Breast epithelium (tissue), 4 donors: ENCODE results near the gene TEAD4. TPM values are rescaled to one million over a fixed set of nuclear protein-coding genes. Genes with fewer than 3 reads are reported as not detected.

Experiments used
- DNase-seq, 2 donors: peaks; one replicate each; pipeline ENCODE4 v3.0.0-alpha.2; 2019; ENCODE audit warnings: low spot score in 2 of 2
- H3K27ac ChIP-seq, 2 donors: fragments of 200-600 bp; sonication (generic) in 1 of 2; one replicate each; pipeline ENCODE4 v1.5.1; 2016 to 2019; ENCODE audit warnings: mild to moderate bottlenecking in 1 of 2
- H3K27me3 ChIP-seq, 2 donors: fragments of 200-600 bp; sonication (generic) in 1 of 2; one replicate each; pipeline versions ENCODE4 v1.5.1 to v1.6.0; 2017 to 2019; ENCODE audit warnings: control low read depth in 1 of 2, mild to moderate bottlenecking in 1 of 2
- H3K36me3 ChIP-seq: fragments of 200-600 bp; one replicate; pipeline ENCODE4 v1.5.1; 2019
- H3K4me1 ChIP-seq, 2 donors: fragments of 200-600 bp; sonication (generic); one replicate each; pipeline ENCODE4 v1.5.1; 2016 to 2019; ENCODE audit warnings: control low read depth in 1 of 2
- H3K4me3 ChIP-seq, 3 donors: fragments of 200-600 bp; sonication (generic); 1 replicate in 2 of 3; 2 replicates in 1 of 3; pipeline ENCODE4 v1.5.1; 2016 to 2019; ENCODE audit warnings: mild to moderate bottlenecking in 3 of 3, moderate library complexity in 2 of 3
- H3K9me3 ChIP-seq, 2 donors: fragments of 200-600 bp; sonication (generic) in 1 of 2; one replicate each; pipeline ENCODE4 v1.5.1; 2016 to 2019; ENCODE audit warnings: control low read depth in 1 of 2
- CTCF ChIP-seq, 3 donors: fragments of 450-650 bp; IDR thresholded peaks; one replicate each; pipeline ENCODE4 v1.5.1; 2016 to 2017; ENCODE audit warnings: antibody characterized with exemption in 3 of 3, mild to moderate bottlenecking in 3 of 3, moderate library complexity in 3 of 3
- POLR2A ChIP-seq: fragments of 450-650 bp; IDR thresholded peaks from one replicate; pipeline ENCODE4 v1.6.1; 2016; ENCODE audit warnings: antibody characterized with exemption, mild to moderate bottlenecking, moderate library complexity
- POLR2AphosphoS5 ChIP-seq, 3 donors: sonication (generic); formaldehyde crosslinking; IDR thresholded peaks; one replicate each; pipeline ENCODE4 v1.6.1; 2017; ENCODE audit warnings: antibody characterized with exemption in 3 of 3
- intact Hi-C: fragments of 100-400 bp; cut with DNase I; formaldehyde crosslinking; loops from one replicate; pipeline ENCODE4 v1.15.1; 2023; ENCODE audit warnings: low total_unique reads
- total RNA-seq, 3 donors: library from RNA; depleted of rRNA; stranded (reverse); fragments of >200 nt; gene quantifications; one replicate each; pipeline ENCODE4 v1.1.0, GENCODE V29; 2016

Gene TEAD4
- total RNA-seq, 3 donors from 2014 or later = 2.4 to 24.3 (median 12.6) TPM

- Histone ChIP-seq H3K4me1 (no peaks in the 10 kb centered on the region), H3K9me3 (no peaks in the 10 kb centered on the region), H3K36me3 (no peaks in the 10 kb centered on the region), H3K27me3 (no peaks in the 10 kb centered on the region), H3K27ac (no peak overlapping the region), H3K4me3 (no peak overlapping the region)
- DNase-seq = no peak
- TF ChIP-seq CTCF (IDR thresholded peaks at IDR 0.05) (peak in 1 of 3 donors; percentile 8), POLR2AphosphoS5 (IDR thresholded peaks at IDR 0.05) (no peak)
- intact Hi-C loops = no loop called here
Measured at GRCh38 chr12:3035815-3036702, 76.9 kb downstream of the TEAD4 start.

GRCh38 chr12:3036901-3037600 is 77.9 kb downstream of the TEAD4 start:
- intact Hi-C loops = no loop called here
- Histone ChIP-seq H3K27me3 (no peaks in the 10 kb centered on the region), H3K27ac (no peak overlapping the region), H3K4me1 (no peaks in the 10 kb centered on the region), H3K9me3 (no peaks in the 10 kb centered on the region), H3K36me3 (no peaks in the 10 kb centered on the region), H3K4me3 (no peak overlapping the region)
- no peak for DNase-seq
- TF ChIP-seq POLR2A (no peak), CTCF (IDR thresholded peaks at IDR 0.05) (no peak), POLR2AphosphoS5 (IDR thresholded peaks at IDR 0.05) (no peak)

- intact Hi-C loops = no loop called here
- no peak for TF ChIP-seq CTCF (IDR thresholded peaks at IDR 0.05)
- no peak for TF ChIP-seq POLR2AphosphoS5 (IDR thresholded peaks at IDR 0.05)
- no peak for TF ChIP-seq POLR2A
- no peaks in the 10 kb centered on the region for H3K27me3 ChIP-seq
- no peaks in the 10 kb centered on the region for H3K9me3 ChIP-seq
- no peak overlapping the region for H3K4me3 ChIP-seq
- H3K27ac ChIP-seq = no peak overlapping the region
- no peak for DNase-seq
- H3K36me3 ChIP-seq = no peaks in the 10 kb centered on the region
- H3K4me1 ChIP-seq = no peaks in the 10 kb centered on the region
Measured at GRCh38 chr12:3038166-3038565, 79.0 kb downstream of the TEAD4 start.

GRCh38 chr12:3038926-3039510 is 79.8 kb downstream of the TEAD4 start:
- no peak for DNase-seq
- Histone ChIP-seq H3K27me3 (no peaks in the 10 kb centered on the region), H3K27ac (no peak overlapping the region), H3K4me1 (no peaks in the 10 kb centered on the region), H3K9me3 (no peaks in the 10 kb centered on the region), H3K36me3 (no peaks in the 10 kb centered on the region), H3K4me3 (no peak overlapping the region)
- TF ChIP-seq CTCF (IDR thresholded peaks at IDR 0.05) = no peak
- TF ChIP-seq POLR2AphosphoS5 (IDR thresholded peaks at IDR 0.05) = no peak
- TF ChIP-seq POLR2A = no peak
- intact Hi-C loops = no loop called here
